GM10266 (cell line): Measurements from ENCODE around the gene FOXL3.

ENCODE experiments used
- DNase-seq: peaks from one replicate; pipeline ENCODE4 v3.0.0; 2012; ENCODE audit errors: extremely low spot score
- TF ChIP-seq, protein P1 (sequence below): IDR thresholded peaks from 2 replicates; pipeline ENCODE4 v1.5.1; 2012; ENCODE audit warnings: mild to moderate bottlenecking, low read depth; ENCODE audit not compliant: control insufficient read depth, insufficient read depth; ENCODE audit errors: missing control alignments

The FOXL3 gene

DNA sequence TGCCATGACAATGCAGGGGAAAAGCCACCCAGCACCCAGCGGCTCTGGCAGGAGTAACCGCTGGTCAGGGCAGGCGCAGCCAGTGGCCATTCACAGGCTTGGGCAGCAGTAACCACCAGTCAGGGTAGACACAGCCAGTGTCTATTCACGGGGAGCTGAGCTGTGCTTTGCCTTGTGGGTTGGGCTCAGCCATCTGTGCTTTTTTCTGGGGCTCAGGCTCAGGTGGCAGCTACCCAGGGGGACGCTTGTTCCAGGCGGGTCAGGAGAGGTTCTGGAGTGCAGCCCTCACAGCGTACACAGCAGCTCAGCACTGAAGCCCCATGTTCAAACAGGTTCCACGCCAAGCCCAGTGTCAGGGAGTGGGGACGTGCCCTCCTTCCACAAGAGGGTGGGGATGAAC is 28.5 kb downstream of the FOXL3 start:
- TF ChIP-seq, protein P1, sequence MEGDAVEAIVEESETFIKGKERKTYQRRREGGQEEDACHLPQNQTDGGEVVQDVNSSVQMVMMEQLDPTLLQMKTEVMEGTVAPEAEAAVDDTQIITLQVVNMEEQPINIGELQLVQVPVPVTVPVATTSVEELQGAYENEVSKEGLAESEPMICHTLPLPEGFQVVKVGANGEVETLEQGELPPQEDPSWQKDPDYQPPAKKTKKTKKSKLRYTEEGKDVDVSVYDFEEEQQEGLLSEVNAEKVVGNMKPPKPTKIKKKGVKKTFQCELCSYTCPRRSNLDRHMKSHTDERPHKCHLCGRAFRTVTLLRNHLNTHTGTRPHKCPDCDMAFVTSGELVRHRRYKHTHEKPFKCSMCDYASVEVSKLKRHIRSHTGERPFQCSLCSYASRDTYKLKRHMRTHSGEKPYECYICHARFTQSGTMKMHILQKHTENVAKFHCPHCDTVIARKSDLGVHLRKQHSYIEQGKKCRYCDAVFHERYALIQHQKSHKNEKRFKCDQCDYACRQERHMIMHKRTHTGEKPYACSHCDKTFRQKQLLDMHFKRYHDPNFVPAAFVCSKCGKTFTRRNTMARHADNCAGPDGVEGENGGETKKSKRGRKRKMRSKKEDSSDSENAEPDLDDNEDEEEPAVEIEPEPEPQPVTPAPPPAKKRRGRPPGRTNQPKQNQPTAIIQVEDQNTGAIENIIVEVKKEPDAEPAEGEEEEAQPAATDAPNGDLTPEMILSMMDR, result no peak
- DNase-seq, result no peak

DNA sequence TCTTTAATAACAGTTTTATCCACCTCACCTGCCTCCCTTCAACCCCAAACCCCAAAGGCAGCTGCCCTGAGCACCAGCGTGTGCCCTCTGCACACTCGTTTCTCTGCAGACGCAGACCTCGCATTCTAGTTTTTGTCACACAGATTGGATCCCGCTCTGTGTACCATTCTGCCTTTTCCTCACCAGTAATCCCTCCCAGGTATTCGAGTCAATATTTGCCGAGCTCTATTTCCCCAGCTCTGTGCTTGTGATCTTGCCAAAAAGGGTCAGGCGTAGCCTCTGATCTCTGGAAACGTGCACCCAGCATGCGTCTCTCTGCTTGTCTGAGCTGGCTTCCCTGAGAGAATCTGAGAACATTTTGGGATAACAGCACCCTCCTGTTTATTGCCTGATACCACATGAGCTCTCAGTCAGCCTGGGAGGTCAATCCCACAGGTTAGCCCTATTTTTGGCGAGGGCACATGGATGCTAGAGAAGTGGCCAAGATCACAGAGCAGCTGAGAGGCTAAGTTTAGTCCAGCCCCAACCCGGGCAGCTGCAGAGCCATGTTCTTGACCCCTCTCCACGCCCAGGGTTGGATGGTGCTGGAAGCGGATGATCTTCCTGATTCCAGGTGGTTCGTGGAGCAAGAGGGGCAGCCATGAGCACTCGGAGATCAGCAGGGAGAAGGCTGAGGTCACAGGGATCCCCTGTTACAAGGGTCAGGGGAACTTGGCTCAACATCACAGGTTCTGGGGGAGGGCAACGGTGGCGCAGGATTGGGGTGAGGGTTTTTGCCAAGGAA is 29.1 kb downstream of the FOXL3 start:
- TF ChIP-seq, protein P1, result no peak
- DNase-seq, result no peak

DNA sequence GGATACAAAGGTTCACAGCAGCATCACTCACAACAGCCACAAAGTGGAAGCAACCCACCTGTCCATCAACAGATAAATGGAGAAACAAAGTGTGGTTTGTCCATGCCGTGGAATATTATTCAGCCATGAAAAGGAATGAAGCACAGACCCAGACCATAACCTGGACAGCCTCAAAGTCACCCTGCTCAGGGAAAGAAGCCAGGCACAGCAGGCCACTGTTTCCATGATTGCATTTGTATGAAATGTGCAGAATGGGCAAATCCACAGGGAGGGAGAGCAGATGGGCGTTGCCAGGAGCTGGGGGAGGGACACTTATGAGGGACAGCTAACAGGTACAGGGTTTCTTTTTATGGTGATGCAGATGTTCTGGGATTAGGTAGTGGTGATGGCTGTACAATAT is 30.3 kb downstream of the FOXL3 start:
- DNase-seq, result no peak
- TF ChIP-seq, protein P1, result no peak

DNA sequence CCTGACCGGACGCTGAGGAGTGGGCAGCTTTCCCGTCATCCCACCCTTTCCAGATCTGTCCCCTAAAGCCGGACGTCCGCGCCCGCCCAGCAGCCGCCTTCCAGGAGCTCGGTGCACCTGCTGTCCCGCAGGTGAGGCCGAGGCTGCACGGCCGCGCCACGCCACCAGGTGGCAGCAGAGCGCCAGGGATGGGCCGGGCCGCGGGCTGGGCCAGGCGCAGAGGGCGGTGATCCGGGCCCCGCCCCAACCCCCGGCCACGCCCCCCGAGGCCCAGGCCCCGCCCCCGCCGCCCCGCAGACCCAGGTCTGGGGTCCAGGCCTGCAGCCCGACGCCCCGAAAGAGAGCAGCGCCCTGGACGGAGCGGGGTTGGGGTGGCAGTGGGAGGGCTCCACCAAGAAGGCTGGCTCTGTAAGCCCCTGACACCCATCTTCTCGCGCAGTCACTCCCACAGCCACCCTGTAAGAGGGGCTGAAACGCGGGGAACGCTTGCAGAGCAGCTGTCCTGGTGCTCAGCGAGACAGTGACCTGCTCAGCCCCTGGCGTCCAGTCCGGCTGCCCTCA is 32.2 kb downstream of the FOXL3 start:
- DNase-seq, result peak; percentile 93
- TF ChIP-seq, protein P1, result peak; percentile 95

DNA sequence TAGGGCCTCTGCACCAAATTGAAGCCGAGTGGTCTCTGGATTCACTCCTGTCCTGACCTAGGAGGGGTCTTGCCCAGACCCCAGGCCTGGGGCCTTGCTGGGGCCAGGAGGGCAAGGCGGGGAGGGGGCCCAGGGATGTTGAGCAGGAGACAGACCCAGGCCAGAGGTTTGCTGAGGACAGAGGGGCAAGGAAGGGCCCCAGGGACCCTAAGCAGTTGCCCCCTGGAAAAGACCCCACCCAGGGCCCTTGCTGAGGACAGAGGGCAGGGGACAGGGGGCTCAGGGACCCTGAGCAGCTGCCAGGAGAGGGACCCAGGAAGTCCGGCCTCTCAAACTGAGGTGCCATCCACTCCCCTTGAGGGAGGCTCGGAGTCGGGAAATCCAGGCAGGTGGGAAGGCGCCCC is 32.7 kb downstream of the FOXL3 start:
- TF ChIP-seq, protein P1, result no peak

DNA sequence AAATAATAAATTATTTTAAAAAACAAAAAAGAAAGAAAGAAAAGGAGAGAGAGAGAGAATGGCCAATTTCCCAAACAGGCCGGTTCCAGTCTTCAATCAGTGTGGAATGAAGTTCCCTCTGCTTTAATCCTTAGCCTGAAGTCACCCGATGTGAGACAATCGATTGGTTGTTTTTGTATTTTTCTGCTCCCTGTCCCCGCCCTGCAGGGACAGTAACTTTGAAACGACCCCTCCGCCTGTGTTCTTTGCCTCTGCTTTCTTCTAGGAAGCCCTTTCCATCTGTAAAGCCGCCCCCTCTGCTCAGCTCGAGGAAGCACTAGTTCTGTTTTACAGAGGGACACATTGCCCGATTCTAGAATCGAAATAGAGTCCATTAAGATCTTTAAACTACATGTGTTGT is 33.4 kb downstream of the FOXL3 start:
- TF ChIP-seq, protein P1, result no peak
- no peak for DNase-seq

More for the DNA sequence above, 32.7 kb downstream of the FOXL3 start:
- DNase-seq, result no peak

DNA sequence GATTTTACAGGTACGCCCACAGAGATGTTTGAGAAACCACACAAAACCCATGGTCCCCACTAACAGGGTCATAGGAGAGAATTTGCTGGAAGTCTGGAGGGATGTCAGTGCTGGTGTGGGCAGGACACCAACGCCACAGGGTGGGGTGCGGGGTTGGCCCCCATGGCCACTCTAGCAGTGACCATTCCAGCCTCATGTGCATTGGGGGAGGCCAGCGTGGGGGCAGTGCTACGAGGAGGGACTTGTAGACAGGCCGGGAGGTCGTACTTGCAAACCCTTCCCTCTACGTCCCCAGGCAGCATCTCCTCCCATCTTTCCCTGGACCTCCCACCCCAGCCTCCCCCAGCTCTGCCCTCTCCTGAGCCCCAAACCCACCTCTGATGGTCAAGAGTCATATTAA is 34.0 kb downstream of the FOXL3 start:
- no peak for DNase-seq
- TF ChIP-seq, protein P1, result no peak
